GM12878 (cell line): ENCODE data around the gene ABCB9. TPM values are rescaled to one million over a fixed set of nuclear protein-coding genes. Genes with fewer than 3 reads are reported as not detected.

Experiments
- ATAC-seq: fragments of 200-7000 bp; cut with Tn5 transposase; 3 replicates; pipeline ENCODE4 v1.9.1; 2020; ENCODE audit warnings: mild to moderate bottlenecking, moderate library complexity
- BruUV-seq: library from RNA; stranded (reverse); fragments of 400-500 nt; replicated peaks from 2 replicates; lab custom pipeline; 2021; lab: Mats Ljungman, UMichigan
- CTCF ChIA-PET: fragments of 300-600 bp; sonication (Branson Sonifier 250); formaldehyde crosslinking; extraction: SDS; loops from one replicate; lab custom pipeline; 2021; ENCODE audit warnings: inconsistent platforms; lab: Yijun Ruan, JAX
- POLR2A ChIA-PET: fragments of 350-600 bp; formaldehyde crosslinking; extraction: SDS; loops from one replicate; lab custom pipeline; 2021; ENCODE audit warnings: inconsistent platforms; lab: Charles Lee
- RAD21 ChIA-PET: fragments of 300-600 bp; sonication (Branson Sonifier 250); formaldehyde crosslinking; loops from one replicate; lab custom pipeline; 2023; ENCODE audit warnings: antibody characterized with exemption; ENCODE audit not compliant: unreplicated experiment; lab: Charles Lee
- SMC1A ChIA-PET: fragments of 300-600 bp; sonication (Branson Sonifier 250); formaldehyde crosslinking; loops from one replicate; lab custom pipeline; 2023; ENCODE audit not compliant: unreplicated experiment, uncharacterized antibody; lab: Charles Lee
- DNase-seq: peaks from one replicate; pipeline ENCODE4 v3.0.0-alpha.2; 2011; ENCODE audit warnings: low read depth, low spot score
- FAIRE-seq: peaks from 3 replicates; lab custom pipeline; 2011; peaks lifted over from hg19 to GRCh38; lab: Jason Lieb, UNC
- H2AFZ ChIP-seq: 2 replicates; pipeline ENCODE4 v1.6.0; 2011; ENCODE audit warnings: low read depth, low read length, control low read depth; ENCODE audit not compliant: control insufficient read depth
- H3K27ac ChIP-seq: 2 replicates; pipeline ENCODE4 v1.5.1; 2011; ENCODE audit warnings: control low read depth; ENCODE audit not compliant: control insufficient read depth, insufficient read depth
- H3K27me3 ChIP-seq, 2 experiments: replicated peaks in 1 of 2; 2 replicates each; pipeline versions ENCODE4 v1.6.0 to v1.6.1; 2011; ENCODE audit warnings: low read length in 1 of 2; ENCODE audit not compliant: control insufficient read depth in 2 of 2, insufficient read depth in 2 of 2
- H3K36me3 ChIP-seq, 2 experiments: 2 replicates each; pipeline ENCODE4 v1.5.1; 2011; ENCODE audit warnings: low read length in 1 of 2; ENCODE audit not compliant: control insufficient read depth in 2 of 2, insufficient read depth in 2 of 2
- H3K4me1 ChIP-seq: 2 replicates; pipeline ENCODE4 v1.6.1; 2011; ENCODE audit warnings: mild to moderate bottlenecking, low read length, moderate library complexity, mixed read lengths; ENCODE audit not compliant: control insufficient read depth, insufficient read depth
- H3K4me2 ChIP-seq: 2 replicates; pipeline ENCODE4 v1.6.0; 2011; ENCODE audit warnings: control low read depth; ENCODE audit not compliant: control insufficient read depth, insufficient read depth
- H3K4me3 ChIP-seq: fragments of 200-600 bp; sonication (generic); 2 replicates; pipeline ENCODE4 v1.5.1; 2016
- H3K79me2 ChIP-seq: 2 replicates; pipeline ENCODE4 v1.6.0; 2011; ENCODE audit warnings: low read length; ENCODE audit not compliant: control insufficient read depth, insufficient read depth
- H3K9ac ChIP-seq: 2 replicates; pipeline ENCODE4 v1.8.0; 2011; ENCODE audit warnings: low read length, control low read depth, mixed read lengths; ENCODE audit not compliant: control insufficient read depth, insufficient read depth
- H3K9me3 ChIP-seq: replicated peaks from 3 replicates; pipeline ENCODE4 v1.5.1; 2011; ENCODE audit warnings: mild to moderate bottlenecking, low read length; ENCODE audit not compliant: control insufficient read depth, insufficient read depth
- H4K20me1 ChIP-seq: 2 replicates; pipeline ENCODE4 v1.6.0; 2011; ENCODE audit not compliant: control insufficient read depth, insufficient read depth
- CREB1 ChIP-seq: IDR thresholded peaks from 2 replicates; pipeline ENCODE4 v1.6.1; 2012; ENCODE audit warnings: low read depth, mild to moderate bottlenecking, inconsistent platforms
- MTA2 ChIP-seq: fragments of 450-650 bp; IDR thresholded peaks from 2 replicates; pipeline ENCODE4 v1.6.1; 2016; ENCODE audit warnings: low read depth, mild to moderate bottlenecking, moderate library complexity
- NR2F1 ChIP-seq: fragments of 450-650 bp; conservative IDR thresholded peaks from 2 replicates; pipeline ENCODE4 v1.6.1; 2017; ENCODE audit warnings: mild to moderate bottlenecking
- SMAD5 ChIP-seq: IDR thresholded peaks from 2 replicates; pipeline ENCODE4 v1.6.1; 2016; ENCODE audit warnings: antibody characterized with exemption, low read depth
- TCF3 ChIP-seq: IDR thresholded peaks from 2 replicates; pipeline ENCODE4 v1.6.1; 2012; ENCODE audit warnings: low read depth, mild to moderate bottlenecking, low read length, borderline replicate concordance; ENCODE audit not compliant: insufficient read depth
- WGBS: methylation state at CpG from one replicate; pipeline ENCODE4 v1.1.6; 2016; ENCODE audit warnings: low lambda C conversion rate; ENCODE audit not compliant: insufficient replicate concordance, insufficient coverage; ENCODE audit errors: missing lambda C conversion rate; 5-methylcytosine and 5-hydroxymethylcytosine counted together
- in situ Hi-C: fragments of 300-500 bp; cut with MboI; formaldehyde crosslinking; loops from 9 replicates; pipeline ENCODE4 v1.14.3; 2018; ENCODE audit warnings: mixed read lengths
- intact Hi-C: fragments of 100-400 bp; cut with micrococcal nuclease; formaldehyde crosslinking; loops from one replicate; pipeline ENCODE4 v1.14.2; 2022; ENCODE audit not compliant: unreplicated experiment
- microRNA-seq: library from miRNA; unstranded; fragments of <30 nt; microRNA quantifications from one replicate; pipeline ENCODE4, GENCODE V29; 2018
- polyA plus RNA-seq, 11 experiments: library from polyadenylated mRNA; depleted of rRNA in 4 of 11; unstranded in 6 of 11; stranded (reverse) in 5 of 11; fragments of >200 nt; fragmentation: Nextera tagmentation in 4 of 11; fragmentation: Illumina TruSeq in 1 of 11; extraction: Ambion mirVana in 4 of 11; extraction: Trizol in 1 of 11; gene quantifications; 1 replicate in 1 of 11; 2 replicates in 10 of 11; pipeline versions ENCODE4 v1.2.1 to v1.2.3, GENCODE V29; 2011 to 2016; ENCODE audit warnings: inconsistent platforms in 2 of 11, missing spikeins in 2 of 11, low read depth in 1 of 11
- small RNA-seq: library from RNA; depleted of rRNA; stranded (forward); fragments of <200 nt; gene quantifications from one replicate; pipeline ENCODE3, GENCODE V24; 2014
- total RNA-seq, 4 experiments: library from RNA; depleted of rRNA in 3 of 4; stranded (reverse); fragments of >200 nt in 3 of 4; fragmentation: Illumina TruSeq in 1 of 4; extraction: Trizol in 1 of 4; gene quantifications; 2 replicates each; pipeline versions ENCODE4 v1.2.1 to v1.2.3, GENCODE V29; 2013 to 2021
- TF ChIP-seq, protein P1 (sequence below): fragments of 450-650 bp; IDR thresholded peaks from 2 replicates; pipeline ENCODE4 v1.6.1; 2018; ENCODE audit warnings: borderline replicate concordance, mild to moderate bottlenecking; ENCODE audit not compliant: partially characterized antibody

The ABCB9 gene
- total and polyA plus RNA-seq, 10 of the 15 experiments (the other 5 are each of a cell fraction or from before 2014, with no cell fraction given) = 0.37 to 4.9 (median 3.1) TPM

DNA sequence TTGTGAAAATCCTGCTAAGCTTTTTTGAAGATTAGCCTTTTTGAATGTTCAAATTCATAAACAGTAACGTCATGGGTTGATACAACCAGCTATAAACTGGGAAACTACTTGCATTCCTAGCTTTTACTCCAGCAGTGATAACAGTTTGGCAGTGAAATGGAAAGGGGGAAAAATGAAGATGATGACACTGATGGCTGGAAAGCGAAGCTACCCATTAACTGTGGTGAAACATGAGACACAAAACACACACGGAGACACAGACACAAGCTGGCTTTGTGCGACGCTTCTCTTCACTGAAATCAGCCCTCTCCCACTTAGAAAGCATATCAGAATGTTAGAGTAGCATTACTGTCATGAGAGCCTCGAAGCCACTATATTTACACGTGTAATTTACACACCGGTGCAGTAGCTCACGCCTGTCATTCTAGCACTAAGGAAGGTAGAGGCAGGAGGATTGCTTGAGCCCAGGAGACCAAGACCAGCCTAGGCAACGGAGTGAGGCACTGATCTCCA, 86.1 kb downstream of the ABCB9 start:
- Histone ChIP-seq H3K9me3 (no peaks in the 10 kb centered on the region), H2AFZ (no peak overlapping the region), H4K20me1 (no peaks in the 10 kb centered on the region; the same call in 1 of the 2 replicates), H3K27me3 (no peaks in the 10 kb centered on the region; a peak in 1 of 4 replicates), H3K27ac (no peak overlapping the region), H3K4me2 (no peak overlapping the region), H3K79me2 (peaks cover 23% of the 10 kb centered on the region), H3K36me3 (peaks cover 0 to 7% of the 10 kb centered on the region in 2 experiments; a peak in 2 of 4 replicates), H3K4me1 (peaks cover 29% of the 10 kb centered on the region), H3K4me3 (no peak overlapping the region), H3K9ac (no peak overlapping the region)
- RAD21 ChIA-PET = interaction anchor here (1.0 to 1.7 kb wide), 9 partner anchors 9 to 85 kb away, joined by 3 to 11 read pairs (median 3); no protein-coding TSS in a partner anchor
- DNase-seq = no peak
- no peak for ATAC-seq
- 67% methylated on average over 10 of the region's 10 CpGs for WGBS
- POLR2A ChIA-PET = interaction anchor here (1.0 to 5.6 kb wide), 4 partner anchors 9 to 42 kb away, joined by 3 to 25 read pairs (median 8); no protein-coding TSS in a partner anchor
- no TSS peak for BruUV-seq
- no peak for FAIRE-seq
- TF ChIP-seq NR2F1 = no peak
- no peak for TF ChIP-seq TCF3
- no peak for TF ChIP-seq SMAD5
- TF ChIP-seq, protein P1, sequence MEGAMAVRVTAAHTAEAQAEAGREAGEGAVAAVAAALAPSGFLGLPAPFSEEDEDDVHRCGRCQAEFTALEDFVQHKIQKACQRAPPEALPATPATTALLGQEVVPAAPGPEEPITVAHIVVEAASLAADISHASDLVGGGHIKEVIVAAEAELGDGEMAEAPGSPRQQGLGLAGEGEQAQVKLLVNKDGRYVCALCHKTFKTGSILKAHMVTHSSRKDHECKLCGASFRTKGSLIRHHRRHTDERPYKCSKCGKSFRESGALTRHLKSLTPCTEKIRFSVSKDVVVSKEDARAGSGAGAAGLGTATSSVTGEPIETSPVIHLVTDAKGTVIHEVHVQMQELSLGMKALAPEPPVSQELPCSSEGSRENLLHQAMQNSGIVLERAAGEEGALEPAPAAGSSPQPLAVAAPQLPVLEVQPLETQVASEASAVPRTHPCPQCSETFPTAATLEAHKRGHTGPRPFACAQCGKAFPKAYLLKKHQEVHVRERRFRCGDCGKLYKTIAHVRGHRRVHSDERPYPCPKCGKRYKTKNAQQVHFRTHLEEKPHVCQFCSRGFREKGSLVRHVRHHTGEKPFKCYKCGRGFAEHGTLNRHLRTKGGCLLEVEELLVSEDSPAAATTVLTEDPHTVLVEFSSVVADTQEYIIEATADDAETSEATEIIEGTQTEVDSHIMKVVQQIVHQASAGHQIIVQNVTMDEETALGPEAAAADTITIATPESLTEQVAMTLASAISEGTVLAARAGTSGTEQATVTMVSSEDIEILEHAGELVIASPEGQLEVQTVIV = no peak
- TF ChIP-seq CREB1 = no peak
- TF ChIP-seq MTA2 = no peak
- CTCF ChIA-PET = interaction anchor here (0.6 to 8.9 kb wide), 15 partner anchors 8 to 858 kb away, joined by 3 to 107 read pairs (median 4); partner anchors contain the start of gene VPS37B
- in situ Hi-C loops (no loop called here), intact Hi-C loops (loop anchor here (10.0 kb wide), 1 partner anchor 1895 kb away; no protein-coding TSS in a partner anchor)
- SMC1A ChIA-PET = interaction anchor here (0.9 to 5.5 kb wide), 11 partner anchors 8 to 357 kb away, joined by 3 to 31 read pairs (median 5); no protein-coding TSS in a partner anchor

Small RNA genes lying within 50 kb of the gene (microRNA-seq; reads per million reads assigned to microRNA genes)
- gene MIR4304 = not detected

Small RNA genes lying within 50 kb of the gene (small RNA-seq; reads per million reads assigned to genes)
- gene ARL6IP4 (not detected), gene MIR4304 (not detected)

Other genes starting within 250 kb of the ABCB9 start
Only the 7 nearest of the 9 such genes appear.
- gene DENR, start 213.6 kb downstream of the ABCB9 start, total RNA-seq (2014; rRNA removed) = 46.7 and 51.8 TPM in 2 replicates
- gene DENR, start 213.6 kb downstream of the ABCB9 start, total RNA-seq (2014; rRNA removed; fragmentation: Illumina TruSeq; extraction: Trizol) = 60.4 and 61.4 TPM in 2 replicates
- gene DENR, start 213.6 kb downstream of the ABCB9 start, total RNA-seq (2021) = 52.0 and 54.3 TPM in 2 replicates
- gene DENR, start 213.6 kb downstream of the ABCB9 start, polyA plus RNA-seq (2011; rRNA removed) = 55.6 and 96.0 TPM in 2 replicates
- gene DENR, start 213.6 kb downstream of the ABCB9 start, polyA plus RNA-seq (2014; fragmentation: Illumina TruSeq; extraction: Trizol) = 67.8 and 74.6 TPM in 2 replicates
- gene DENR, start 213.6 kb downstream of the ABCB9 start, polyA plus RNA-seq (2014; fragmentation: Nextera tagmentation; extraction: Ambion mirVana) = 10 to 100 TPM; 29.4 to 44.5 TPM
- 50.9 and 61.1 TPM in 2 replicates for gene DENR, start 213.6 kb downstream of the ABCB9 start, polyA plus RNA-seq (2014; rRNA removed)
- gene DENR, start 213.6 kb downstream of the ABCB9 start, polyA plus RNA-seq (2016; fragmentation: Nextera tagmentation; extraction: Ambion mirVana) = 10 to 100 TPM; 94.2 to 97.7 TPM
- 0.28 and 0.33 TPM in 2 replicates for gene CCDC62, start 191.9 kb downstream of the ABCB9 start, total RNA-seq (2014; rRNA removed)
- gene CCDC62, start 191.9 kb downstream of the ABCB9 start, total RNA-seq (2014; rRNA removed; fragmentation: Illumina TruSeq; extraction: Trizol) = 0.41 and 0.54 TPM in 2 replicates
- gene CCDC62, start 191.9 kb downstream of the ABCB9 start, total RNA-seq (2021) = 0.48 and 0.59 TPM in 2 replicates
- gene CCDC62, start 191.9 kb downstream of the ABCB9 start, polyA plus RNA-seq (2011; rRNA removed) = 0.39 and 0.69 TPM in 2 replicates
- 0.29 and 0.54 TPM in 2 replicates for gene CCDC62, start 191.9 kb downstream of the ABCB9 start, polyA plus RNA-seq (2014; fragmentation: Illumina TruSeq; extraction: Trizol)
- gene CCDC62, start 191.9 kb downstream of the ABCB9 start, polyA plus RNA-seq (2014; fragmentation: Nextera tagmentation; extraction: Ambion mirVana) = under 1 TPM; 0.08 to 0.09 TPM
- 0.20 and 0.32 TPM in 2 replicates for gene CCDC62, start 191.9 kb downstream of the ABCB9 start, polyA plus RNA-seq (2014; rRNA removed)
- gene CCDC62, start 191.9 kb downstream of the ABCB9 start, polyA plus RNA-seq (2016; fragmentation: Nextera tagmentation; extraction: Ambion mirVana) = under 1 TPM; 0.16 to 0.25 TPM
- gene HIP1R, start 131.0 kb downstream of the ABCB9 start, total RNA-seq (2014; rRNA removed) = 23.3 and 27.7 TPM in 2 replicates
- 6.9 and 10.2 TPM in 2 replicates for gene HIP1R, start 131.0 kb downstream of the ABCB9 start, total RNA-seq (2014; rRNA removed; fragmentation: Illumina TruSeq; extraction: Trizol)
- gene HIP1R, start 131.0 kb downstream of the ABCB9 start, total RNA-seq (2021) = 20.7 and 21.7 TPM in 2 replicates
- 1.1 and 1.6 TPM in 2 replicates for gene HIP1R, start 131.0 kb downstream of the ABCB9 start, polyA plus RNA-seq (2011; rRNA removed)
- gene HIP1R, start 131.0 kb downstream of the ABCB9 start, polyA plus RNA-seq (2014; fragmentation: Illumina TruSeq; extraction: Trizol) = 3.4 and 10.4 TPM in 2 replicates
- under 1 TPM; 0.18 to 0.35 TPM for gene HIP1R, start 131.0 kb downstream of the ABCB9 start, polyA plus RNA-seq (2014; fragmentation: Nextera tagmentation; extraction: Ambion mirVana)
- 19.9 and 20.8 TPM in 2 replicates for gene HIP1R, start 131.0 kb downstream of the ABCB9 start, polyA plus RNA-seq (2014; rRNA removed)
- gene HIP1R, start 131.0 kb downstream of the ABCB9 start, polyA plus RNA-seq (2016; fragmentation: Nextera tagmentation; extraction: Ambion mirVana) = 10 to 100 TPM; 12.9 to 14.4 TPM
- 47.5 and 53.3 TPM in 2 replicates for gene VPS37B, start 70.3 kb downstream of the ABCB9 start, total RNA-seq (2014; rRNA removed)
- gene VPS37B, start 70.3 kb downstream of the ABCB9 start, total RNA-seq (2014; rRNA removed; fragmentation: Illumina TruSeq; extraction: Trizol) = 22.3 and 26.5 TPM in 2 replicates
- 68.6 and 68.7 TPM in 2 replicates for gene VPS37B, start 70.3 kb downstream of the ABCB9 start, total RNA-seq (2021)
- 11.7 and 13.0 TPM in 2 replicates for gene VPS37B, start 70.3 kb downstream of the ABCB9 start, polyA plus RNA-seq (2011; rRNA removed)
- gene VPS37B, start 70.3 kb downstream of the ABCB9 start, polyA plus RNA-seq (2014; fragmentation: Illumina TruSeq; extraction: Trizol) = 20.1 and 29.5 TPM in 2 replicates
- gene VPS37B, start 70.3 kb downstream of the ABCB9 start, polyA plus RNA-seq (2014; fragmentation: Nextera tagmentation; extraction: Ambion mirVana) = 1 to 10 TPM in 1 of 2 experiments, under 1 TPM in 1; 0.66 to 1.7 TPM
- 54.0 and 63.8 TPM in 2 replicates for gene VPS37B, start 70.3 kb downstream of the ABCB9 start, polyA plus RNA-seq (2014; rRNA removed)
- gene VPS37B, start 70.3 kb downstream of the ABCB9 start, polyA plus RNA-seq (2016; fragmentation: Nextera tagmentation; extraction: Ambion mirVana) = 10 to 100 TPM; 49.7 to 52.6 TPM
- 14.3 and 16.9 TPM in 2 replicates for gene OGFOD2, start 8.8 kb upstream of the ABCB9 start, total RNA-seq (2014; rRNA removed)
- gene OGFOD2, start 8.8 kb upstream of the ABCB9 start, total RNA-seq (2014; rRNA removed; fragmentation: Illumina TruSeq; extraction: Trizol) = 5.4 and 6.3 TPM in 2 replicates
- gene OGFOD2, start 8.8 kb upstream of the ABCB9 start, total RNA-seq (2021) = 18.7 and 21.8 TPM in 2 replicates
- 9.2 and 15.6 TPM in 2 replicates for gene OGFOD2, start 8.8 kb upstream of the ABCB9 start, polyA plus RNA-seq (2011; rRNA removed)
- gene OGFOD2, start 8.8 kb upstream of the ABCB9 start, polyA plus RNA-seq (2014; fragmentation: Illumina TruSeq; extraction: Trizol) = 3.3 and 4.5 TPM in 2 replicates
- 1 to 10 TPM in 1 of 2 experiments, under 1 TPM in 1; 0.93 to 1.8 TPM for gene OGFOD2, start 8.8 kb upstream of the ABCB9 start, polyA plus RNA-seq (2014; fragmentation: Nextera tagmentation; extraction: Ambion mirVana)
- 28.0 and 29.2 TPM in 2 replicates for gene OGFOD2, start 8.8 kb upstream of the ABCB9 start, polyA plus RNA-seq (2014; rRNA removed)
- gene OGFOD2, start 8.8 kb upstream of the ABCB9 start, polyA plus RNA-seq (2016; fragmentation: Nextera tagmentation; extraction: Ambion mirVana) = 10 to 100 TPM; 27.3 to 28.6 TPM
- gene ARL6IP4, start 14.2 kb upstream of the ABCB9 start, total RNA-seq (2014; rRNA removed) = 190 TPM in 2 replicates
- 174 and 188 TPM in 2 replicates for gene ARL6IP4, start 14.2 kb upstream of the ABCB9 start, total RNA-seq (2014; rRNA removed; fragmentation: Illumina TruSeq; extraction: Trizol)
- gene ARL6IP4, start 14.2 kb upstream of the ABCB9 start, total RNA-seq (2021) = 200 and 201 TPM in 2 replicates
- gene ARL6IP4, start 14.2 kb upstream of the ABCB9 start, polyA plus RNA-seq (2011; rRNA removed) = 106 and 137 TPM in 2 replicates
- gene ARL6IP4, start 14.2 kb upstream of the ABCB9 start, polyA plus RNA-seq (2014; fragmentation: Illumina TruSeq; extraction: Trizol) = 53.4 and 144 TPM in 2 replicates
- gene ARL6IP4, start 14.2 kb upstream of the ABCB9 start, polyA plus RNA-seq (2014; fragmentation: Nextera tagmentation; extraction: Ambion mirVana) = 10 to 100 TPM in 1 of 2 experiments, 1 to 10 TPM in 1; 2.5 to 14.1 TPM
- 188 and 210 TPM in 2 replicates for gene ARL6IP4, start 14.2 kb upstream of the ABCB9 start, polyA plus RNA-seq (2014; rRNA removed)
- gene ARL6IP4, start 14.2 kb upstream of the ABCB9 start, polyA plus RNA-seq (2016; fragmentation: Nextera tagmentation; extraction: Ambion mirVana) = 100 to 1,000 TPM; 319 to 320 TPM
- 0.11 and 0.17 TPM in 2 replicates for gene PITPNM2, start 184.6 kb upstream of the ABCB9 start, total RNA-seq (2014; rRNA removed)
- gene PITPNM2, start 184.6 kb upstream of the ABCB9 start, total RNA-seq (2014; rRNA removed; fragmentation: Illumina TruSeq; extraction: Trizol) = 0.09 and 0.27 TPM in 2 replicates
- 0.95 and 0.98 TPM in 2 replicates for gene PITPNM2, start 184.6 kb upstream of the ABCB9 start, total RNA-seq (2021)
- gene PITPNM2, start 184.6 kb upstream of the ABCB9 start, polyA plus RNA-seq (2011; rRNA removed) = 0.56 and 1.0 TPM in 2 replicates
- 0.29 TPM in 2 replicates for gene PITPNM2, start 184.6 kb upstream of the ABCB9 start, polyA plus RNA-seq (2014; fragmentation: Illumina TruSeq; extraction: Trizol)
- under 1 TPM in 1 of 2 experiments, not detected in 1; 0.05 TPM for gene PITPNM2, start 184.6 kb upstream of the ABCB9 start, polyA plus RNA-seq (2014; fragmentation: Nextera tagmentation; extraction: Ambion mirVana)
- 0.24 and 0.25 TPM in 2 replicates for gene PITPNM2, start 184.6 kb upstream of the ABCB9 start, polyA plus RNA-seq (2014; rRNA removed)
- under 1 TPM; 0.03 to 0.08 TPM for gene PITPNM2, start 184.6 kb upstream of the ABCB9 start, polyA plus RNA-seq (2016; fragmentation: Nextera tagmentation; extraction: Ambion mirVana)